Colon (tissue), 2 donors: Measurements from ENCODE around the gene SLC22A16.

Source experiments
- FAIRE-seq: peaks from 2 replicates; lab custom pipeline; 2012; peaks lifted over from hg19 to GRCh38; lab: Jason Lieb, UNC
- donor health status: control.
- donor health status: control.

Gene SLC22A16

GRCh38 chr6:110446405-110446804 is 30.0 kb downstream of the SLC22A16 start:
- no peak for FAIRE-seq

- FAIRE-seq: no peak
Observed at GRCh38 chr6:110440026-110440425, 36.4 kb downstream of the SLC22A16 start.

GRCh38 chr6:110439356-110439755 is 37.1 kb downstream of the SLC22A16 start:
- FAIRE-seq: no peak

- no peak for FAIRE-seq
Observed at GRCh38 chr6:110434961-110435602, 41.3 kb downstream of the SLC22A16 start.

GRCh38 chr6:110432285-110432900 is 44.0 kb downstream of the SLC22A16 start:
- no peak for FAIRE-seq

GRCh38 chr6:110430741-110431140 is 45.7 kb downstream of the SLC22A16 start:
- FAIRE-seq: no peak

GRCh38 chr6:110430236-110430635 is 46.2 kb downstream of the SLC22A16 start:
- no peak for FAIRE-seq

- FAIRE-seq: no peak
Observed at GRCh38 chr6:110428153-110428552, 48.3 kb downstream of the SLC22A16 start.

- FAIRE-seq: no peak
Observed at GRCh38 chr6:110425816-110426215, 50.6 kb downstream of the SLC22A16 start.

GRCh38 chr6:110422444-110422822 is 54.0 kb downstream of the SLC22A16 start:
- FAIRE-seq: no peak

GRCh38 chr6:110421749-110422443 is 54.5 kb downstream of the SLC22A16 start:
- FAIRE-seq: no peak

- no peak for FAIRE-seq
Observed at GRCh38 chr6:110419028-110419739, 57.2 kb downstream of the SLC22A16 start.

- FAIRE-seq: no peak
Observed at GRCh38 chr6:110418594-110418993, 57.8 kb downstream of the SLC22A16 start.

- FAIRE-seq: no peak
Observed at GRCh38 chr6:110415086-110415916, 61.1 kb downstream of the SLC22A16 start, which contains the start of gene DDO. DDO (minus strand) TSS chr6:110415575; CDS start chr6:110413462, 2,113 bp downstream.

- no peak for FAIRE-seq
Observed at GRCh38 chr6:110414669-110415068, 61.7 kb downstream of the SLC22A16 start.

- no peak for FAIRE-seq
Observed at GRCh38 chr6:110412360-110412759, 64.1 kb downstream of the SLC22A16 start.

GRCh38 chr6:110410511-110410910 is 65.9 kb downstream of the SLC22A16 start:
- no peak for FAIRE-seq

- no peak for FAIRE-seq
Observed at GRCh38 chr6:110409794-110410193, 66.6 kb downstream of the SLC22A16 start.

- FAIRE-seq: no peak
Observed at GRCh38 chr6:110408901-110409300, 67.5 kb downstream of the SLC22A16 start.

- no peak for FAIRE-seq
Observed at GRCh38 chr6:110404607-110405006, 71.8 kb downstream of the SLC22A16 start.

GRCh38 chr6:110401585-110402176 is 74.7 kb downstream of the SLC22A16 start:
- no peak for FAIRE-seq
